Hindlimb muscle (tissue), 1 donor: ENCODE results near the gene HOXA1. TPM values are rescaled to one million over a fixed set of nuclear protein-coding genes. Genes with fewer than 3 reads are reported as not detected.
A peak's percentile ranks its signal among the peaks of the same experiment; 100 is the strongest.

Experiments
- DNase-seq: peaks from one replicate; pipeline ENCODE4 v3.0.0-alpha.2; 2013
- polyA plus RNA-seq: library from polyadenylated mRNA; unstranded; fragments of 120-200 nt; gene quantifications from one replicate; pipeline ENCODE4 v1.2.1, GENCODE V29; 2013; ENCODE audit not compliant: insufficient read length

Gene HOXA1
- polyA plus RNA-seq, result 0.50 TPM

DNA sequence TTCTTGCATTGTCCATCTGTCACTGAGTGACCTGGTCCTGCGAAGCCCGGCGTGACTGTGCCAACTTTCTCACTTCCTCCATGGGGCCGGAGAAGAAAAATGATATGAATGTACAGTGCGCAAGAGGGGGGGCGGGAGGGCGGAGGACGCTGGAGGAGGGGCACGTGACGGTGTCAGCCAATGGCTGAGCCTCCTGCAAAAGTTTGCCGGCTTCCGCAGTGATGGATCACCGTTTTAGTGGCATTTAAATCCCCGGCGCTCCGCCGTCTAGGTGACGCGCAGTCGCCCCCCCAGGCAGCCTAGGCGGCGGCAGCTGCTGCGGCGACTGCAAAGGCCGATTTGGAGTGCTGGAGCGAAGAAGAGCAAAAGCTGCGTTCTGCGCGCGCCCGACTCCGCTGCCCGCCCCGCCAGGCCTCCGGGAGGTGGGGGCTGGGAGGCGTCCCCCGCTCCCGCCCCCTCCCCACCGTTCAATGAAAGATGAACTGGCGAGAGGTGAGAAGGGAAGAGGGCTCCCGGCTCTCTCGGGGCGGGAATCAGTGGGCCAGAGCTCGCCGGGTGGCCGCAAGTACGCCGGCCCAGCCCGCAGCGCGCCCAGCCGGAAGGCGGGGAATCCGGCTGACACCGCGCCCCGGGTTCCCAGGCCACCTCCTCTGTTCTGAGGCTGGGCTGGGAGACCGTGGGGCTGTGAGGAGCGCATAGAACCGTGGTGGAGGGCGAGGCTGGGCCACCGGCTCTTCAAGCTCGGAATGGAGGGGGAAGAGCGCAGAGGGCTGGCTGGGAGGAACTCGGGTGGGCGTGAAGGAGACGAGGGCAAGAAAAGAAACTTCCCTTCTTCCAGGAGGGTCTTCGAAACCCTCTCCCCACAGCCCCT, at the start of gene HOXA1:
Gene HOXA1, minus strand, starts transcription at position 104 of the 871 bp plus-strand sequence. Its CDS starts 88 bp downstream, at position 16.
- peak; percentile 82 for DNase-seq

DNA sequence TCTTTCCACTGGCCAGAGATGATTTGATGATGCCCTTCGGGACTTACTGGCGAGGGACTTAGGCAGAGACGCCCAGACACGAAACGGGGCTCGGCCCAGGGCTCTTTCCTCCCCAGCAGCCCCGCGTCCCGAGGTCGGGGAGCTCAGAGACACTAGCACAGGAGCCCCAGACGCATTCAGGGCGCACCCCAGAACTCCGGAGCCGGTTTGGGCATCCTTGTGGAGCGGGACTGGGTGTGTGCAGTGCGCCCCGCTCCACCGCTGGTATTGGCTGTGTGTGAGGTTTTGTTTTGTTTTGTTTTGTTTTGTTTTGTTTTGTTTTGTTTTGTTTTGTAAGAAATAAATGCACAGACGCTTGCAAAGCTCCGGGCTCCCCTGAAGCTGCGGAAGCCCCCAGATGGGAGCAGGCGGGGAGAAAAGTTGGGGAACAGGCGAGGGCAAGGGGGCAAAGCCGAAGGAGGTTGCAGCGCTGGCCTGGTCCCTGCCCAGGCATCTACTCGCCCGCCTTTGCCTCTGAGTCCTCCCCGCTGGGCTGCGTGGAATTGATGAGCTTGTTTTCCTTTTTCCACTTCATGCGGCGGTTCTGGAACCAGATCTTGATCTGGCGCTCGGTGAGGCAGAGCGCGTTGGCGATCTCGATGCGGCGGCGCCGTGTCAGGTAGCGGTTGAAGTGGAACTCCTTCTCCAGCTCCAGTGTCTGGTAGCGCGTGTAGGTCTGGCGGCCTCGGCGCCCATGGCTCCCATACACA, 49.5 kb upstream of the HOXA1 start:
- DNase-seq, result no peak

DNA sequence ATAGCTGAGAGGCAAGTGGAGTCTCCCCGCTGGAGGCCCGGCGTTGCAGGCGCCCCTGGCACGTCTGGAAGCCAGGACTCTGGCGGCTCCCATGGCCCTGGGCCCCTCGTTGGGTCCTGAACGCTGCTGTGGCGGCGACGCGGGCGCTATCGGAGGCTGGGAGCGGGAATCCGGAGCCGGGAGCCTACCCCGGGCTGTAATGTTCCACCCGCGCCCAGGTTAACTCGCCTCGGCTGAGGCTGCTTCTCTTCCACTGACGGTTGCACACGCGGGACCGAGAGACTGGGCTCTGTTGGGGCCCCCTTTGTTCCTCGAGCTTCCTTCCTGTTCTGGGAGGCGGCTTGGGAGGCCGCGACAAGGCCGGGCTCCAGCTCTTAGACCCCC, 49.0 kb upstream of the HOXA1 start:
- DNase-seq, result no peak

DNA sequence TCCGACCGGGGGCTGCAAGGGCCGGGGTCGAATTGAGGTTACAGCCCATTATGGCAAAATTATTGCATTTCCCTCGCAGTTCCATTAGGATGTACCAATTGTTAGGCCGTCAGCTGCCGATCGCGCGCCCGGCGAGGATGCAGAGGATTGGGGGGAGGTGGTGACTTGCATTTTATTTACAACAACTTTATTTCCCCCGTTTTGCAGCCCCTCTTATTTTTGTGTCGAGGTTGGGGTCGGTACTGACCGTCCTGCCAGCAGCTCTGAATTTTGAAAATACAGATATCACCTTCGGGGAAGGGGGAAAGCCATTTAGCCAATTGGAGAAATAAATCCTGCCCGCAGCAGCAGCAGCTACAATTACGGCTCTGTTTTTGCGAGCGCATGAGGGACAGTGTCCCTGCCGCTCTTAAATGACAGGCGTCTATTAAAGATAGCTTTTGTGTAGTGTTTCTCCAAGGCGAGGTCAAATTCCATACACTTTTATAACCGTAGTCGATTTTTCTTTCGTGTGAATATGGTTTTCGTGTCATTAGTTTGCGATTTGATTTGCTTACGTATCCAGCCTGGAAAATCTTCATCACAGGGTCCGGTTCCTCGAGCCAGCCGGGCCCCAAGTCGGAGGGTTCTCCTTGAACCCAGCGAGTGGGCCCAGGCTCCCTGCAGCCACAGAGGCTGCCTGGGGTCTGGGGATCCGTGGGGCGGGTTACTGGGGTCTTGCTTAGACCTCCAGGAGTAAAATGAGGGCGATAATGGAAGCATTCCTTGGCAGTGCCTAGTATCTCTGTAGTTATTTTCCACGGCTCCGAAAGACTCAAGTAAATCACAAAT, 48.4 kb upstream of the HOXA1 start:
- no peak for DNase-seq

DNA sequence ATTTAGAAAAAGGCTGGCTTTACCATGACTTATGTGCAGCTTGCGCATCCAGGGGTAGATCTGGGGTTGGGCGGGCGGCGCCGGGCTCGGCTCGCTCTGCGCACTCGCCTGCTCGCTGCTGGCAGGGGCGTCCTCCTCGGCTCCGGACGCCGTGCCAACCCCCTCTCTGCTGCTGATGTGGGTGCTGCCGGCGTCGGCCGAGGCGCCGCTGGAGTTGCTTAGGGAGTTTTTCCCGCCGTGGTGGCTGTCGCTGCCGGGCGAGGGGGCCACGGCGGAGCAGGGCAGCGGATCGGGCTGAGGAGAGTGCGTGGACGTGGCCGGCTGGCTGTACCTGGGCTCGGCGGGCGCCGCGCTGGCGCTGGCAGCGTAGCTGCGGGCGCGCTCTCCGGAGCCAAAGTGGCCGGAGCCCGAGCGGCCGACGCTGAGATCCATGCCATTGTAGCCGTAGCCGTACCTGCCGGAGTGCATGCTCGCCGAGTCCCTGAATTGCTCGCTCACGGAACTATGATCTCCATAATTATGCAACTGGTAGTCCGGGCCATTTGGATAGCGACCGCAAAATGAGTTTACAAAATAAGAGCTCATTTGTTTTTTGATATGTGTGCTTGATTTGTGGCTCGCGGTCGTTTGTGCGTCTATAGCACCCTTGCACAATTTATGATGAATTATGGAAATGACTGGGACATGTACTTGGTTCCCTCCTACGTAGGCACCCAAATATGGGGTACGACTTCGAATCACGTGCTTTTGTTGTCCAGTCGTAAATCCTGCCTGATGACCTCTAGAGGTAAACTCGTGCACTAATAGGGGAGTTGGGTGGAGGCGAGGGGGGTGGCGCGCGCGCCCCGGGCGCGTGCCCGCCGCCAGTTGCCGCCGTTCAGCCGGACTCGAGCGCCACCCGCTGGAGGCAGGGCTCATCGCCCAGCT, 47.5 kb upstream of the HOXA1 start, which contains the start of gene HOXA5:
Gene HOXA5, minus strand, starts transcription at position 659 of the 927 bp plus-strand sequence. Its CDS starts 74 bp downstream, at position 585.
- no peak for DNase-seq

DNA sequence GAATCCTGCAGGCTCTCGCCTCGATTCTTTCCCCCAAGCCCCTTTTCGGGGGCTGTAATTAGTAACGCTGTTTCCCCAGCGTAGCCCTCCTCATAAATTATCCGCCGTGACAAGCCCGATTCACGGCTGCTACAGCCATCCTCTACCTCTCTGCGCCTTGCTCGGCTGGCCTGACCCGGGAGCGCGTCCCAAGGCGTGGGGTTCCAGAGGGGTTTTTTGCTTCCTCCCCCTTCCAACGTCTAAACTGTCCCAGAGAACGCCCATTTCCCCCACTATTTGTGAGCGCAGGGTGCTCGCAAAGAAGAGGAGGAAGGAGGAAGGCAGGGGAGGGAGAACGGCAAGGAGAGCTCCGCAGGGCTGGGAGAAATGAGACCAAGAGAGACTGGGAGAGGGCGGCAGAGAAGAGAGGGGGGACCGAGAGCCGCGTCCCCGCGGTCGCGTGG, 46.8 kb upstream of the HOXA1 start:
- no peak for DNase-seq

DNA sequence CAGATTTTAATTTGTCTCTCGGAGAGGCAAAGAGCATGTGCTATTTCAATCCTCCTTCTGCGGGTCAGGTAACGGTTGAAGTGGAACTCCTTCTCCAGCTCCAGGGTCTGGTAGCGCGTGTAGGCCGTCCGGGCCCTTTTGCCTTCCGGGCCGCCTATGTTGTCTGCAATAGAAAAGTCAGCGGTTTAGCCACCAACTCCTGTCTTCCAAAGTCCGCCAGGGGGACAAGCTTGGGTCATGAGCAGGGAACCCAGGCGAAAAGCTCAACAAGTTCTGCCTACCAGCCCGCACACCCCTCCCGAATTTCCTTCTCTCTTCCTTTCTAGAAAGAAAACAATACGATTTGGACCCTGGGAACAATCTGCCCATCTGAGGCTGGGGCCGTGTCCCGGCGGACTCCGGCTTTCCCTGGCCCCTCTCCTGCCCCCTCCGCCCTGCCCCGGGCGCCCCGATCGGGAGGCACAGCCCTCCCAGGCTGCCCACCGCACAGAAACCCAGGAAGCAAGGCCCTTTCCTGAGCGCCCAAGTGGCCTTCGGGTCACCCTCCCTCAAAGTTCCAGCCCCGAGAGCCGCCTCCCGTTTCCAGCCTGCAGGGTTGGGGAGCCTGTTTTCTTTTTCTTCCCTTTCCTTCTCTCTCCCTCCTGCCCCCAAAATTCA, 46.3 kb upstream of the HOXA1 start:
- DNase-seq, result no peak

DNA sequence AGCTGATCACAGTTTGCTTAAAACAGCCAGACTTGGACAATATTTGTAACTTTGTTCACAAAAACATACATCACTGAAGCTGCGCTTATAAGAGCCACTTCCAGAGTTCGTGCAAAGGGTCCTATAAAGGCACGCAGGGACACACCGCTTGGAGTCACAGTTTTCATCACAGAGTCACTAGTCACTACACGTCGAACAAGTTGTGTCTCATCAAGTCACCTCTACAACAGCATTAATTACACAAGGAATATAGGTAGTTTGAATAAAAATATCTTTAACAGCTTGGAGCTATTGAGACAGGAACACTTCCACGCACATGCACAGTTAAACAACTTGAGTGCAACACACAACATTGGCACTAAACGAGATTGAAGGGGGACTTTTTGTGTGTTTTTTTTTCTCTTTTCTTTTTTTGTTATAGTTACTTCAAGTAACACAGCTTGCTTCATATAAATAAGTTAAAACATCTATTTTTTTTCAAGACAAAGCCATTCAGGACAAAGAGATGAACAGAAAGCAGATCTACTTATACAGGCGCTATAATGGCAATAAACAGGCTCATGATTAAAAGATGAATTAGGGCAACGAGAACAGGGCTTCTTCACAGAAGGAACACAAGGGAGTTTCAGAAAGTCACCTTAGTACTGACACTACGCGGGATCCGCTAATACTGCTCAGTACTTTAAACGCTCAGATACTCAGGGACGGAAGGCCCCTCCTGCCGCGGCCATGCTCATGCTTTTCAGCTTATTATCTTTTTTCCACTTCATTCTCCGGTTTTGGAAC, 45.5 kb upstream of the HOXA1 start:
- no peak for DNase-seq

DNA sequence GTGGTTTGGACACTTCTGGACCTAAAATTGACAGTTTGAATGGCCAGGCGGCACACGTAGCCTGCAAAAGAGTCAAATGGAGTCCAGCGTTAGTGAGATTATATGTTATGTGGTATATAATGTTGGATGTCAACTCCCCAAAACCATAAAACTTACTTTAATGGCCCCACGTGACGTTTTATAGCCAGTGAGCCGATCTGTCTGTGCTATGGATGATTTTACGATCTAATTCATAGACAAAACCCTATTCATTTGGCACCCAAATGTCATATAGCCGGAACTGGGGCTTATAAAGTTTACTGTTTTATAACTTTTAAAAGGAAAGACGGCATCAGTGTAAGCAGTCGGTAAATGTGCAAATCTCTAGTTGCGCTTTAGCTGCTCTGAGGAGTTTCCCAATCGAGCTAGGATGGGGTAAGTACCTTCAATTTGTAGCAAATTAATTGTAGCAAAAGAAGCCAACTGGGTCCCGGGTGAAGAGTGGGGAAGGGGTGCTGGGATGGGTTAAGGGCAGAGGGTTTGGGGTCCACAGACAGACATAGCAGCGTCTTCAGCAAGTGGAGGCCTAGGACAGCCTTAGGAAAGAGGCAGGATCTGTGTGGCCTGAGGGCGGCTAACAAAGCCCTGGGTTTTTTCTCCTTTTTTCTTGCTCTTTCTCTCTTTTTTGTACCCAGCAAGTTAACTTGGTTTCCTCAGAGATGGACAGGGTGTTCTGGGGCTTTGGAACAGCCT, 44.5 kb upstream of the HOXA1 start:
- DNase-seq, result no peak

DNA sequence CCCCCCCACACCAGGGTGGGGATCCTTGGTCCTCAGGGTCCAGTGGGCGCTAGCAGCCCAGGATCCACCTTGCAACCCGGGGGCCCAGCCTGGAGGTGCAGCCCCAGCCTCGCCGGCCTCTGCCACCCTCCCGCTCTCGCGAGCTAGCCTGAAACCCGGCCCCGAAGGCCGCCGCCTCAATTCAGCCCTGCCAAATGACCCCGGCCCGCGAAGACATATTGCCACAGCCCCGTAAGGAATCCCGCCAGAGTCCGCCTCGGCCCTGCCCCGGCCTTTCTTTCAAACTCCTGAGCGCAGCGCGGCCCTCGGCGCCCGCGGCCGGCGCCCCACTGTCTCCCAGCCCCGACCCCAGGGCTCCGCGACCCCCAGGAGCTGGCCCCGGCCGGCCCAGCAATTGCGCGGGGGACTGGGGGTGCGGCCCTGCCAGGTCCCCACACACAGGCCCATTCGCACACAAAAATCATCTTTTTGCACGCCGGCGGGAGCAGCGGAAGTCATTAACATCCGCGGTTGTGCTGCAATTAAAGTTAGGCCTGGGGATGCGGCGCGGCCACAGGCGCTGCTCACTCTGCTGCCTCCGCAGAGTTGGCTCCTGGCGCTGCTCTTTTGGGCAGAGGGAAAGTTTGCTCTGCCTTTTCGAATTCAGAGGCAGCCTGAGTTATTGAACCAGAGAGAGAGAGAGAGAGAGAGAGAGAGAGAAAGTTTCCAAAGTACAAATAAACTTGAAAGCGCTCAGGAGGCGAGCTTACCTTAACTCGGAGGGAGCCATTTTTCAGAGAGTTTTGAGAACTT, 43.7 kb upstream of the HOXA1 start:
- no peak for DNase-seq

DNA sequence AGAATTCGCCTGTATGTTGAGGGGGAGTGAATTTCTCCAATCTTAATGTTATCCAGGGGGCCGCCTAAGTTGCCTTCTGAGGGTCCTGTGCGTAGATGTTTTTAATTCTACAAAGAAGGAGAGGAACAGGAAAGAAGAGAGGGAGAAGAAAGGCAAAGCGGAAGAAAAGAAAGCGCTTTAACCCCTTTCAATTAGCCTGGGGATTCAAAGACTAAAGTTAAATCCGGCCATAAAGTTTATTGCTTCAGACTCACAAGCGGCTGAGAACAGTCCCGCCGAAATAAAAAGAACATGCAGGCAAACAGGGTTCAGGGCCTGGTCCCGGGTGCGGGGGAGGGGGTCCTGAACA, 43.2 kb upstream of the HOXA1 start:
- no peak for DNase-seq

DNA sequence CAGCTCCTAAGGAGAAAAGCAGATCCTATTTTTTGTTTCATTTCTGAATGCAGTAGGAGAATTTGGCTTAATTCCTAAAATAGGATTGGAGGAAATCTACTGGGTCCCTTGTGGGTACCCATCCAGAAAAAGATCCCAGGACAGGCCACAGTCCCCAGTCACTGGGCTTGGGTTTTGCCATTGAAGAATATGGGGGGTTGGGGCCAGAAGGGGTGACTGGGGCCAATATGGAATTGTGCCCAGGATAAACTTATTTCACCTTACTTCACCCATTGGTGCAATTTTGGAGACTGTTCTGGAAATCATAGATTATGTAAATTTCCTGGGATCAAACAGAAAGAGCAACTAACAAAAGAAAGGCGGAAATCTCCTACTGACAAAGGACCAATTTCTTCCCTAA, 42.7 kb upstream of the HOXA1 start:
- DNase-seq, result no peak

DNA sequence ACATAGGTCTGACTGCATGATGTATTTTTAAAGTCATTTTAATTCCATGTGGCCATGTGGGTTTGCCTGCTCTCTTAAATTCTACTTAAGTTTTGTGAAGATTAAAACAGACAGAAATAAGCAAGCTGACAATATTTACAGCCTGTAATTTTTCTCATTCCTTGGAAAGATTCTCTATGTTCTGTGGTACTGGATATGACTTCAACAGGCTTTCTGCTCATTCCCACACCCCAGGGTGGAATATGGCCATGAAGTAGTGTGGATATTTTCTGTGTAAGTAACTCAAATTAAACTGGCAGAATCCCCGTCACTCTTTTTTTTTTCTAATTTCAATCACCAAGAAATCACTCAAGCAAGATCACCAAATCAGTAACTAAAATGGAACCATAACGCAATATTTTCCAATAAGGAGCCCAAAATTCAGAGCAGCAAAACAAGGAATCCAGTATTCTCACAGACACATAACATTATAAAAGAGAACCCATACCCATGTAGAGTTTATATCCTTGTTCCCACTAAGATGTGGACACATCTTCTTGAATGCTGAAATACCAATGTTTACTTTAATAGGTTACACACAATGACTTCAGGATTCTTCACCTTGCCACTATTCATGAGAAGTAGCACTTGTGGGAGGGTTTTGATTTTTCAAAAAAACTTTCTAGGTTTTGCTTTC, 42.0 kb upstream of the HOXA1 start:
- no peak for DNase-seq

DNA sequence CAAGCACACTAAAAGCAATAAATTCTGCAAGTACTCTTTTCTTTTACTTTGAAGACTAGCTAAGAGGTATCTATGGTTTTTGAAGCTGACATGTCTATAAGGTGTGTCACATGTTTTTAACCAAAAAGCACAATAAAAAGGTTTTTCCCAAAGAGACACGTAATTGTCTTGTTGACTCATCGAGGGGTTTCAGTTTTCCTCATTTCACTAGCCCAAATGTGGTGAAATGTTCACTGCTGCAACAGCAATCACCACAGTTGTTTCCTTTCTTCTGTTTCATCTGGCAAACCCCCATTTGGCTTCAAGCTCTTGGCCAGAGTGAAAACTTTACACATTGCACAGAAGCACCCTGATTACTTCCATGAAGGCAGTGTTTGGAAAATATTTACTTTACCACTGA, 38.6 kb upstream of the HOXA1 start:
- no peak for DNase-seq

DNA sequence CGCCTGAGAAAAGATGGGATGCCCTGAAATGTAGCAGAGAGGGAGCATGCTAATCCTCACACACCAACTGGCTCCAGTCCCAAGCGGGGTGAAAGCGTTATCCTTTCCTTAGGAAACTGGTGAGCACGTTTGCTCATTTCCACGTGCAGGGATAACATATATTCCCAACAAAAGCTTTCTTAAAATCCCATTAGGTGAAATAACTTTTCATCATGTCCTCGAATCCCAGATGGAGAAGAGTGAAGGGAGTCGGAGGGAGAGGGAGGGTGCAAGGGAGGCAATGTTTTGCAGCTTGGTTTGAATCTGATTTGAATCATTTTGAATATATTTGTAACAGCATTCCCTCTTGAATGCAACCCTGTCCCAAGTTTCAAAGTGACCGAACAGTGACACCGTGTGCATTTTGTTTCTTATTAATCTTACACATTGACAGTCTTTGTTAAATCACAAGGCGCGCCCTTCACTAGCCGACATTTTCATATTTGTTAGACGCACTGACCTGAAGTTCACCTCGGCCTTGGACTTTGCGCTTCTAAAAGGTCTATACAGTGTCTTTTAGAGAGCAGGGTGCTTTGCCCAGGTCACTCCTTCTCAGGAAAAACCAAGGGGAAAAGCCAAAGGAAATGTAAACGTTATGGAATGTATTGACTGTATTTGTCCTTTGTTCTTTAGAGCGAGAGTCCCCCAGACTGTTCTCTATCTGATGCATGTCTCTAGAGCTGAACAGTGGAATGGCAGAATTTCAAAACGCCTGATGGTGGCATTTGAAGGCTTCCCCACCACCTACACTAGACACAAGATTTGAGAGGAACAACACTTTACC, 37.8 kb upstream of the HOXA1 start:
- DNase-seq, result no peak

DNA sequence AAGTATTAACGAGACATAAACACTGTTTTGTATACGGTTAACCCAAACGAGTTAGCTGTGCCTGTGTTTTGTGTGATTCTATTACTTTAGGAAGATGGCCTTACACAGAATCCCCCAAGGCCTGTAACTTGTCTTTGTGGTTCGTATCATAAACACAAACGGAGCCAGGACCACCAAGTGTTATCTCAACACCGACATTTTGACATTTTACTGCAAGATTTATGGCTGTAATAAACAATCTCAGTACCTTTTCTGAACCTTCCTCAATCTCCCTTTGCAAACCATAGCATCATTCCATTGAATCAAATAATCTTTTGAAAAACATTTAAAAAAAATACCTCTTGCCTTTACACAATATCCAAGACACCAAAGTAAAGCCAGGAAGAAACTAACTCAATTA, 37.2 kb upstream of the HOXA1 start:
- no peak for DNase-seq

DNA sequence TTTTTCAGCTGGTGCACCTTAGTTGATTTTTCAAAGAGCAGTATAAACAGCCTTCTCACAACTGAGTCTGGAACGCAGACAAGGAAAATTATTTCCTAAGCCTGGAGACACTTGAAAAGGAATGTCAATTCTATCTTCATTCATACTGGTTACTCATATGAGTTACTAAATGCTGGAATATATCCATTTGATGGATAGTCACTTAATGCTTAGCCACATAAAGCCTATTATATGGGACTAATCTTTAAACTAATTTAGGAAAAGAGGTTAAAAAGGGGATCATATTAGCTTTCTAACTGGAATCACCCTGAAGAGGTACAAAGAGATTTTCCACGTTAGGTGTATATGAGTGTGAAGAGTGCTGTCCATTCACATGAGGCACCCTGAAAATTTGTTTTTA, 36.4 kb upstream of the HOXA1 start:
- no peak for DNase-seq
